Measurements from ENCODE around the gene BMP3.
A peak's percentile ranks its signal among the peaks of the same experiment; 100 is the strongest.

BMP3 gene

DNA sequence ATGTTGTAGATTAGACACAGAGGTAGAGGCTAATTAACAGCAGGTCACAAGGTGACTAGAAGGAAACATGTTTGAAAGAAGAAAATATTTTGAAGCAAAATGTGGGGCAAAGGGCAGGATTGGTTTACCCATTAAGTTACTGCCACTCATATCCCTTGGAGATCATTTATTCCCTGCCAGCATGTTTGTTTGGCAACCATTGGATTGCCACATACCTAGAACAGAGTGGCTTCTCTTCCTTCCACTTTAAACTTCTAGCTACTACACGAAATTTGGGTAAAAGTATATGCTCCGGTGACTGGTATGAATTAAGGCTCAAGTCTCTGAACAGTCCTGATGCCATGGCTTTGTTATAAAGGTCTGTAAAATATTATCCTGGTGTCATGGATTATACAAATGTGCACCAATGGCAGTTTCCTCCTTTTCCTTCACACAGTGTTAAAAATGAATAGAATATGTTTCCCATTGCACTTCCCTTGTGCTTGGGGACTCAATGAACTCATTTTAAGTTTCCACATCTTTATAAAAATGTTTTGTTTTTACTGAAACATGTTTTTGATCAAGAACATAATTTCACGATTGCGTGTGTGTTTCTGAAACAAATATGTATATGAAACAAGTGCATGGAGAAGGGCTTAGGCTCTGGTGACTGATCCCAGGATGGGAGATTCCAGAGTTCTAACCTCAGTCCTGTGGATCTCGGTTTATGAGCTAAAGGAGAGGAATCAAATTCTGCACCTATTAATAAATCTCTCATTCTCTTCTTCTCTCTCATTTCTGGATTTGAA is 12.3 kb downstream of the BMP3 start:
- no peak for DNase-seq (ENCODE audit: low read depth)

DNA sequence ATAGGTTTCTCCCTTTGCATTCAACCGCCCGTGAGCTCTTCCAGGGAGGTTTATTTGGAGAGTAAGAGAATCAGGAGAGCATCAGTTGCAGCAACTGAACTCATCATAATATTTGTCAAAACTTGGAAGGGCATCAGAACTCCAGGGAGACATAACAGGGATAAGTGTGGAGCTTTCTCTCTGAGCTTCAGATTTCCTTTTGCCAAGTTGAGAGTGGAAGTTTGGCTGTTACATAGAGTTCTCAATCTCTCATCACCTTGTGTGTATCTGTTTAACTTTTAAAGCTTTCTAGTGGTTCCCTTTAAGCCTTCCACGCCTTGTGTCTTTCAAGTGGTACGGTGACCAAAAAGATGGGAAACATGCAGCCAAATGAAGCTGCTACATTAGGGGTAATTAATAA is 18.8 kb downstream of the BMP3 start:
- no peak for DNase-seq (ENCODE audit: low read depth)

DNA sequence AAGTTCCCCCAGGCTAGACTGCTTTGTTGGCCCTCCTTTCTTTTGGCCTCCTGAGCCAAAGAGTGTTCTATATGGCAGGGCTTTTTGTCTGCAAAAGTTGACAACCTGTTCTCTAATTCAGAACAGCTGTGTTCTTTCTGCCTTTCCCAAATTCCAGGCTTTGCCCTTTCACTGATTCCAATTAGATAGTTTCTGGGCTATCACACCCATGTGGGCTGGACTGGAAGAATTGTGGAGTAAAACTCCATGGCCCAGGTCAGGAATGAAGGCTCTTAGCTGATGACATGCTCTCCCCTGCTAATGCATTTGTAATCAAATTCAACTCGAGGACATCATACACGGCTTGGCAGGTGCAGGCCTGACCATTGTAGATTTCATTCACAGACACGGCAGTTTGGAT is 19.4 kb downstream of the BMP3 start:
- no peak for DNase-seq (ENCODE audit: low read depth)

DNA sequence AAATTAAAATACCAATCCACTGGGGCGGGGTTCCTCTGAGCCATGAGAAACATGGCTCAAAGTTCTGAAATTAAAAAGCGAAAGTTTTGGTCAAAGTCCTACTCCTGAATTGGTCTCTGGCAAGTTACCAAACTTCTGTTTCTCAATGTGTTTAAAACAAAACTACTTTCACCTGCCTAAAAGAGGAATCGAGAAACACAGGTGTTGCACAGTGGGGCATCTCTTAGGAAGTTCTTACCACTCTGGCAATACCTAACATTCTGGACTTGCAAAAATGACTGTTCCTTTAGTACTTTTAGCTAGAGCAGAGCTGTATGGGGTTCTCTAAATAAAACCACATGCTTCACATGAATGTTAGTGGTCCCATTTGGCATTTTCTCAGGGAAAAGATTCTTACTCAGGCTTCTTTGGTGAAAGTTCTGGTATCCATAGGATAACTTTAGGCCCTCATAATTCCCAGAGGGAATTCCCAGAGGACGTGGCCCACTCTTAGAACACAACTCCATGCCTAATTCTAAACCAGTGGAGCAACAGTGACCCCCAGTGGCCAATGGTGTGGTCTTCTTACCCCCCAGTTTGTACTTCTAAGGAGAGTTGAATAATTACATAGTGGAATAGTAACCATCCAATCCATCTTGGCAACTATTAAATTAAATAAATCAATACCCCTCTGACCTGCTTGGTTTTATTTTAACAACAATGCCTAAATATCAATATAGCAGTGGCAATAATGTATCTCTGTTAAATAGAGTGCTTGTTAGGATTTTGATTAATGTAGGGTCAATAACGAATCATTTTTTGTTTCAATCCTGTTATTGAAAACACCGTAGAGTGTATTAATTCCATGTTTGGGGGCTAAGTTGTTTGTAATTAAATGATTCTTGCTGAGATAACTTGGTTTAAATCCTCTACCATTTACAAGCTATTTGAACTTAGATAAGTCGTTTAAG is 21.9 kb downstream of the BMP3 start:
- no peak for DNase-seq (ENCODE audit: low read depth)

DNA sequence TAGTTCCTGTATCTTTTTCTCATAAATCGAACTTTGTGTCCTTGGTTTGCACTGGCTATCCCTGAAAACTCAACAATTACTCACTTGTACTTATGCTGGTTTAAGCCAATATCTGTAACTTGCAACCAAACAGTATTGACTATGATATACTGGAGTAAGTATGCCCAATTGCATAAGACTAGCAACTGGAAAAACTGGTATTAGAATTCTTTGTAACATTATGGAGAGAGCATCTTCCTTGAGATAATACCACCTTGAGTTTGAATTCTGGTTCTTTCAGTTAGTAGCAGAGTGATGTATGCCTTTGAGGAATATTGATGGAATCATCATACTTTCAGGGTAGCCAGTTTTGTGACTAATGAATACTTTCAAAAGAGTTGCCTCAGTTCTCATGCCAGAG is 28.1 kb downstream of the BMP3 start:
- DNase-seq (ENCODE audit: low read depth) = no peak

- no peak for DNase-seq (ENCODE audit: low read depth)
These were observed 30.3 kb downstream of the BMP3 start for GRCh38 chr4:81060587-81061343.

- DNase-seq (ENCODE audit: low read depth) = no peak
These were observed 30.8 kb downstream of the BMP3 start for GRCh38 chr4:81061344-81061730.

- DNase-seq (ENCODE audit: low read depth) = no peak
These were observed 31.5 kb downstream of the BMP3 start for GRCh38 chr4:81062001-81062400.

GRCh38 chr4:81065446-81065845 is 34.9 kb downstream of the BMP3 start:
- DNase-seq (ENCODE audit: low read depth) = no peak

GRCh38 chr4:81069706-81070331 is 39.3 kb downstream of the BMP3 start:
- DNase-seq (ENCODE audit: low read depth) = peak; percentile 3

- DNase-seq (ENCODE audit: low read depth) = no peak
These were observed 40.5 kb downstream of the BMP3 start for GRCh38 chr4:81071013-81071412.

DNA sequence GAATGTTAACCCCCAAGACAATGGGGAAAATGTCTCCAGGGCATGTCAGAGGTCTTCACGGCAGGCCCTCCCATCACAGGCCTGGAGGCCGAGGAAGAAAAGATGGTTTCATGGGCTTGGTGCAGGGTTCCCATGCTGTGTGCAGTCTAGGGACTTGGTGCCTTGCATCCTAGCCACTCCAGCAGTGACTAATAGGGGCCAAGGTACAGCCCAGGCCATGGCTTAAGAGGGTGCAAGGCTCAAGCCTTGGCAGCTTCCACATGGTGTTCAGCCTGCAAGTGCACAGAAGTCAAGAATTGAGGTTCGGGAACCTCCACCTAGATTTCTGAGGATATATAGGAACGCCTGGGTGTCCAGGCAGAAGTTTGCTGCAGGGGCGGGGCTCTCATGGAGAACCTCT is 50.6 kb downstream of the BMP3 start:
- DNase-seq (ENCODE audit: low read depth) = no peak

GRCh38 chr4:81084029-81084428 is 53.5 kb downstream of the BMP3 start:
- DNase-seq (ENCODE audit: low read depth) = no peak

DNA sequence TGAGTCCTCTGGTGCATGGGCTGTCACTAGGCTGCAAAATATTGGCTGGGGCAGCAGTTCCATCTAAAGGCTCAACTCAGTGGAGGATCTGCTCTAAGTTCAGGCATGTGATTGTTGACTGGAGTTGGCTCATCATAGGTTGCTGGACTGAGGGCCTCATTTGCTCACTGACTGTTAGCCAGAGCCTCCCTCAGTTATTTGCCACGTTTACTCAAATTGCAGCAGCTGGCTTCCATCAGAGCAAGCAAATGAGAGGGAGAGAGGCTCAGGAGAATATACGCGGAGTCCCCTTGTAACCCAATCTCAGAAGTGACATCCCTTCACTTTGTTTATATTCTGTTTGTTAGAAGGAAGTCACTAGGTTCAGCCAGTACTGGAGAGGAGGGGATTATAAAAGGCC is 54.1 kb downstream of the BMP3 start:
- DNase-seq (ENCODE audit: low read depth) = no peak

- DNase-seq (ENCODE audit: low read depth) = no peak
These were observed 54.8 kb downstream of the BMP3 start for GRCh38 chr4:81085291-81085690.

DNA sequence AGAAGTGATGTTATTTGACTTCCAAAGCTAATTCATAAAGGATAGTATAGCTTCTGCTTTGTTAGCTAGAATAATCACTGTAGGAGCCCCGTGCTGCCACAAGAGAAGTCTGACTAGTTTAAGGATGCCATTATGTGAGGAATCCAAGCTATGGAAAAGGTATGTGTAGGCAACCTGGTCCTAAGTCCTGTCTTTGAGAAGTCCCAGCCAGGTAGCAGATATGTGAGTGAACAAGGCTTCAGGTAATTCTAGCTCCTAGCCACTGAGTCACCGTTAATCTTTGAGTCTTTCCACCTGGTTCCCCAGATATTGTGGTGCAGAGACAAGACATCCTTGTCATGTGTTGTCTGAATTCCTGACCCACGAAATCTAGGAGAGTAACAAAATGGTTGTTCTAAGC is 55.5 kb downstream of the BMP3 start:
- no peak for DNase-seq (ENCODE audit: low read depth)

GRCh38 chr4:81093720-81094401 is 63.4 kb downstream of the BMP3 start:
- no peak for DNase-seq (ENCODE audit: low read depth)

GRCh38 chr4:81095389-81095788 is 64.9 kb downstream of the BMP3 start:
- no peak for DNase-seq (ENCODE audit: low read depth)

DNA sequence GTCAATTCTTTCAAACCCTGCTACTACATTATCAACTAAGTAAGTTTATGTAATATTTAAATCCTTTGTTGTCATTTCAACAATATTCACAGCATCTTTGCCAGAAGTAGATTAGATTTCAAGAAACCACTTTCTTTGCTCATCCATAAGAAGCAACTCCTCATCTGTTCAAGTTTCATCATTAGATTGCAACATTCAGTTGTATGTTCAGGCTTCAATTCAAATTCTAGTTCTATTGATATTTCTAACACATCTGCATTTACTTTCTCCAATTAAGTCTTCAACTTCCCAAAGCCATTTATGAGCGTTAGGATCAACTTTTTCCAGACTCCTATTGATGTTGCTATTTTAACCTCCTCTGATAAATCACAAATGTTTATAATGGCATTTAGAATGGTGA is 66.1 kb downstream of the BMP3 start:
- DNase-seq (ENCODE audit: low read depth) = no peak

- DNase-seq (ENCODE audit: low read depth) = no peak
These were observed 71.6 kb downstream of the BMP3 start for GRCh38 chr4:81102107-81102506.

DNA sequence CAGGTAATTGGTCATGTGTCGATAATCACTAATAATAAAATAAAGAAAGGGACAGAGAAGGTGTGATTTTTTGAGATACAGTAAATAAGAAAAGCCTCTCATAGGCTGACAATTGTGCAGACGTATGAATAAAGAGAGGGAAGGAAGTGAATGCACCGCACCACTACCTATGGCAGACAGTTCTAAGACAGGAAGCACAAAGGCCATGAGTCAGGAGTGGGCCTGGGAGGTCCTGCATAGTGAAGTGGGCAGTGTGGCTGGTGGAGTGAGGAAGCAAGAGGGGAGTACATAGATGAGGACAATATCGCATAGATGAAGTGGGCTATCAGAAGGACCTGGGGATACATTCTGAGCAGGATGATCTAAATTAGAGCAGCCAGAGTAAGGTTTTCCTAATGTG is 75.6 kb downstream of the BMP3 start:
- no peak for DNase-seq (ENCODE audit: low read depth)
